Measurements from ENCODE around the gene FRMD4A.
"Not testable (repeated sequence)": the region's sequence is repeated elsewhere in the genome, so short reads cannot be mapped to it uniquely, and the experiment has no call there.

FRMD4A gene

GRCh38 chr10:13883636-13884444 is 446.9 kb downstream of the FRMD4A start:
- DNase-seq (ENCODE audit: low read depth), result no peak

- DNase-seq (ENCODE audit: low read depth), result no peak
These were observed 448.5 kb downstream of the FRMD4A start for GRCh38 chr10:13882119-13882711.

GRCh38 chr10:13880760-13881159 is 450.0 kb downstream of the FRMD4A start:
- DNase-seq (ENCODE audit: low read depth), result no peak

DNA sequence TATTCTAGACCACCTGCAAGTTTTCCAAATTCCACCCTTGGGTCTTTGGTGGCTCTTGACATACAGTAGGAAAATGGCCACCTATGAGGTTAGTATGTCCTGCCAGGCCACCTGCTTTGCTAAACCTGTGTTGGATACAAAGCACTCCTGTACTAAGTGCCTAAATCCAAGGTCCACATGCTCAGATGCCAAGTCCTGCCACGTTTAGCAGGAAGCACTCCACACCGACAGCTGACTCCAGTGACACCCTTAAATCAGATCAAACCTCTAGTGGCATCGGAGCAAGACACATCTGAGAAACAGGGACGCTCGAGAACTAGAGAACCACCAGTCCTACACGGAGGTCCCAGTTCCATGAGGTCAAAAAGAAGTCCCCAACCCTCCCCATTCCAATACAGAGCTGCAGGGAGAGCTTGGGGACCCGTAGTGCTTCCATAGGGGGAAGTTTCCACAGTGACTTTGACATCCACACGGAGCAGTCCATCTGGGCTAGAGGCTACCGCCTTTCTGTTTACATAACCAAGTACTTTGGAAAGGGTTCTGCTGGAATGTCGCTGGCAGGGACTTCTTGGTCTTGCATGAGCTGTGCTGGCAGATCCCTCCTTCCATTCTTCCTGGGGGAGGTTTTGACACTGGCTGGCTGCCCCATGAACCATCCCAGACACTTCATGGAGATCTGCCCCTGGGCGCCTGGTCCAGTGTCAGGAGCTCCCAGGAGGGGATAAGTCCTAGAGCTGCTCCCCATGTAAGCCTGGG is 453.4 kb downstream of the FRMD4A start:
- DNase-seq (ENCODE audit: low read depth), result no peak

- no peak for DNase-seq (ENCODE audit: low read depth)
These were observed 457.5 kb downstream of the FRMD4A start for GRCh38 chr10:13873196-13873595.

DNA sequence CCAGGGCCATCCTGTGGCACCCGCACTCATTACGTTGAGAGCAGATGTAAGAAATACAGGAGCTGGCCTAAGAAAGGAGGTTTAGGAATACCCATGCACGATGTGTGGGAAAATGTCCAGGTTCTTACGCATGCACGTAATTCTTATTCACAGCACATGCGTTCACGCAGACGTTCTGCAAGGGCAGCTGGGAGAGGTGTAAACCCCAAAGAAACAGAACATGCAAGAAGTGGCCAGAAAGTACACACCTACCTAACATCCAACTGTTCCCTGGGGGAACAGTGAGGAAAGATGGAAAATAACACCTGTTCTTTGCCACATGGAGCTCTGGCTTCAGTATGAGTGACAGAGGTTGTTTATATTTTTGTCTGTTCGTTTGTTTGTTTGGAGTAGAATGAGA is 458.3 kb downstream of the FRMD4A start:
- DNase-seq (ENCODE audit: low read depth), result no peak

GRCh38 chr10:13871776-13872175 is 458.9 kb downstream of the FRMD4A start:
- DNase-seq (ENCODE audit: low read depth), result no peak

DNA sequence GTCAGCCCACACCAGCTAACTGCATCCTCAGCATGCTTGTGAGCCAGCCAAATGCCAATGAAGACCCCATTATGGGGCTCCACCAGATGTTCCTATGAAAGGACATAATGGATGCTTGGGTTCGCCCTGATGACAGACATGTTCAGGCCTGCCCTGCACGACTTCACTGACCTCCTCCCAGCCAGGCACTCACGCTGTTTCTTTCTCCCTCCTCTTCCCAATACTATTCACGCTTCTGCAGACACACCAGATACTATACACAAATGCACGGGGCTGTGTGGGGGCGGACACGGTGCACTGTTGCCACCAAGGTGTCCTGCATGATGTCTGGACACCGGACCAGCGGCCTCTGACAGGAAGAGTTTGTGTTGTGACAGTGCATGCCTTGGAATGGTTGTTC is 459.7 kb downstream of the FRMD4A start:
- DNase-seq (ENCODE audit: low read depth), result no peak

DNA sequence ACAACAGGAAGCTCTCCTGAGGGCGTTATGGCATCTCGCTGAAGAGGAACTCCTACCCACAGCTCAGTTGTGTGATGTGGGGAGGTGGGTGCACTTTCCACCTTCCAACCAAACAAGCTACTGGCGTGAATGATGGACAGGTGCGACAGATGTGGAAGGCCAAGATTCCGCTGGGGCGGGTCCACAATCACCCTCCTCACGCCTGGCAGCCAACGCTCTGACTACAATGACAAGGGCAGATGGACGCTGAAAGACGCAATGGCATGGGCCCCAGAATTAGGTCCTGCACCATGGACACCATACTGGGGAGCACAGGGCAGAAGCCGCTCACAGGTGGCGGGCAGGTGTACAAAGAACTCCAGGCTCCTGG is 461.4 kb downstream of the FRMD4A start:
- no peak for DNase-seq (ENCODE audit: low read depth)

DNA sequence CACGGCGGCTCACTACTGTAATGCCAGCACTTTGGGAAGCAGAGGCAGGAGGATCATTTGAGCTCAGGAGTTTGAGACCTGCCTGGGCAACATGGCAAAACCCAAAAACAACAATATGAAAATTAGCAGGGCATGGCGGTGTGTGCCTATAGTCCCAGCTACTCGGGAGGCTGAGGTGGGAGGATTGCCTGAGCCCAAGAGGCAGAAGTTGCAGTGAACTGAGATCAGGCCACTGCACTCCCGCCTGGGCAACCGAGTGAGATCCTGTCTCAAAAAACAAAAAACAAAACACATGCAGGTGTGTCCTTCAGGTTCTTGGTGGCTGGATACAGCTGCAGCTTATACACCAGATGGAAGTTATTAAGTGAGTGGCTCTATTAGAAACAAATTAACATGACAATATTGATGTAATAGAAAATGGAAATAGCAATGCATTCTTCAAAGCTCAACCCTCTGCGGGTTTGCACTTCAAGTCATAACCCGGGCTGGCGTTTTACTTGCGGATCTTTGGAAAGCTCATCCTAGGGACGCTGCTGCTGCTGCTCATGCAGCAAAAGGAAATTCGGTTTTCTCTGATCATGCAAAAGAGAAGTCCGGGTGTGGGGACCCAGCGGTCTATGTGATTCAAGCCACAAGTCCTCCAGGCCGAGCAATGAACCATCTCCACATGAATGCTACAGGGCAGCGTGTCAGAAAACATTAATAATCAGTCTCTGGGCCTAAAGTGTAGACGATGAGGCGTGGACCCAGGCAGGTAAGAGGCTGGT is 462.0 kb downstream of the FRMD4A start:
- no peak for DNase-seq (ENCODE audit: low read depth)

DNA sequence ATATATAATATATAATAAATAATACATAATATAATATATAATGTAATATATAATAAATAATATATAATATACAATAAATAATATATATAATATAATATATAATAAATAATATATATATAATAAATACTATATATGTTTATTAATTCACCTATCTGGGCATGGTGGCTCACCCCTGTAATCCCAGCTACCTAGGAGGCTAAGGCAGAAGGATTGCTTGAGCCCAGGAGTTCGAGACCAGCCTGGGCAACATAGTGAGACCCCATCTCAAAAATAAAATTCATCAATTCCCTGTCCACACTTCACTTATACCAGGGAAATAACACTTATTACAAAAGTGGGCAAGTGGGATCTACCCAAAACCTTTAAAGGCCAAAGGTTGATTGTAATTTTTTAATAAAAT is 462.9 kb downstream of the FRMD4A start:
- no peak for DNase-seq (ENCODE audit: low read depth)

DNA sequence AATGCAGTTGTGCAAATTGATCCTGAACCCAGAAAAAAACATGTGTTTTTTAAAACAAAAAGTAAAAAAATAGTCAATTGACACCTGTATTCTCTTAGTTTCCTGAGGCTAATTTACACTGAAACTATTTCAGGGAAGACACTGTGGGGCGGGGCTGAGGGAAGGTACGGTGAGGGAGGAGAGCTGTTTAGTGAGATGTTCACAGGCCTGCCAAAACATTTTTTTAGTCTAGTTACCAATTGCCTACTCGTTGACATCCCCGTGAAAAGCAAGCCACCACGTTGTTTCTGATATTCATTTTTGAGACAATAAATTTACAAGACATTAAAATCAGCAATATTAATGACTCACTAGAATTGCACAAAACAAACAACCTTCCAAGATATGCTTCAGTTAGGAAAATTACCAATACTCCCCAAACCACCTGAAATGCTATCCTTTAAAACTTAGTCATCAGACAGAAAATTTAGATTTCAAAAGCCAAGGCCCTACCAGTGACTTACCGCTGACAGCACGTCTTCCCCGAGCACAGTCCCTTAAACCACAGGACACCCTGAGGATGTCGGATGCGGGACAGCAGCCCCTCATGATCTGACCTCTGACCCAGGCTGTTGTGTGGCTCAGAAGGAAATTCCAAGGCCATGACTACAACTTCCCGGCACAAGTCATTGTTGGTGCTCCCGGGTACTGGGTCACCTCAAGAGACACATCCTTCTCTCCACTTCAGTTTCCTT is 464.8 kb downstream of the FRMD4A start:
- DNase-seq (ENCODE audit: low read depth), result no peak

- not testable (repeated sequence) for DNase-seq (ENCODE audit: low read depth)
These were observed 465.5 kb downstream of the FRMD4A start for GRCh38 chr10:13865220-13865619.

DNA sequence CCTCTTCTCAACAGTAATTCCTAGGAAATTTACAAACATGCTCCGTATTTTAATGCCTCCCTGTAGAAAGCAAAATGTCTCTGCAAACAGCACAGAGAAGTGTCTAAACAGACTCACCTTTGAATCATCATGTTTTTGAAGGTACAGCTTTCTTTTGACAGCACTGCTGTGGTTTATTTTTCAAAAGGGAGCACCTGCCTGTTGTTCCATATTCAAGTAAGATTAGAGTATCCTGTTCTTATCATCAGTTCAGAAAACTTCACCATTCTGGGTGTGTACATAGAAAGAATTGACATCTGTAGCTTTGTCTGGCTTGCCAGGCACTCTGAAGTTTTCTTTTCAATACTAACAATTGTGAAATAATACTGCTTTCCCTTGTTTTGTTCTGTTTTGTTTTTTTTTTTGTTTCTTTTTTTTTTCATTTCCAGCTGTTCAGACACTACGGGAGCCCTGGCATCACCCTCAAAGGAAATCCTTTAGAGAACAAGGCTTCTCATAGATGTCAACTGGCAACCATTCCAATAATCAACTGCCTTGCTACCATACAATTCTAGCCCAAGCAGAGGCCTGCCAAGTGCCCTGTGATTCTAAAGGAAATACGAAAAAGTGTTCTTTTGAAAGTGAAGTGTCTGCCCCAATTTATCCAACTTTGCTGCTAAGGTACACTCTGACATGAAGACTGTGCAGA is 468.0 kb downstream of the FRMD4A start:
- no peak for DNase-seq (ENCODE audit: low read depth)

- DNase-seq (ENCODE audit: low read depth), result no peak
These were observed 469.8 kb downstream of the FRMD4A start for GRCh38 chr10:13860886-13861285.

- DNase-seq (ENCODE audit: low read depth), result no peak
These were observed 470.6 kb downstream of the FRMD4A start for GRCh38 chr10:13859979-13860654.

DNA sequence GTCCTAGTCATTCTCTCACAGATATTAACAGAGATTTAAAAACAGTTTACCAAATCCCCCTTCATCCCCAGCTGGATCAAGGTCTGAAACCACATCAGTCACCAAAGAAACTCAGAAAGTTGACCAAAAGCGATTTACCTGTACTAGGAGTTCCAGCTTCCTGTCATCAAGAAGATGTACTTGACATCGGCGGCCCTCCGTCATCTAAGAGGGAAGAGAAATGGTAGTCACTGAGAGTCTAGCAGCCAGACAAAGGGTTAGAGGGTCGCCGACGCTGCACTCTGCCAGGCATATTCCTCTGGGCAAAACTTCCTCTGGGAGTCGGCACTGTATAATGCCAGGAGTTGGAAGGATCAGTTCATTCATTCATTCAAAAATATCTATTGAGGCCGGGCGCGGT is 472.0 kb downstream of the FRMD4A start:
- no peak for DNase-seq (ENCODE audit: low read depth)

- no peak for DNase-seq (ENCODE audit: low read depth)
These were observed 473.3 kb downstream of the FRMD4A start for GRCh38 chr10:13857451-13857850.

DNA sequence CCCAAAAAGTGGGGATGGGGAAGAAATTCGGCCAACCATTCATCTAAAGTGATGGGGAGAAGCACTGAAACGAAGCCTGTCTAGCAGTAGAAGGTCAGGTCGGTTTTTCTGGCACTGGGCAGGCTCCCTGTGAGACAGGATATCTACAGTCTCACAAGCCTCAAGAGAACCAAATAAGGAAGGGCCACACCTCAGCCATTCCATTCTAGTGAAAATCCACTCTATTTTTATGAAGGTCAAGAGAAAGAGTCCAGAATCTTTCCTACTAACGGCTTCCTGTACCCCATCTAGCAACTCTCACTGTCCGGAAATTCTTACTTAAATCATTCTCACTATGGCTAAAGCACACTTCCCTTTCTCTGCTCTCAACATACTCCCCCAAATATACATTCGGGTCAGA is 476.9 kb downstream of the FRMD4A start:
- no peak for DNase-seq (ENCODE audit: low read depth)

DNA sequence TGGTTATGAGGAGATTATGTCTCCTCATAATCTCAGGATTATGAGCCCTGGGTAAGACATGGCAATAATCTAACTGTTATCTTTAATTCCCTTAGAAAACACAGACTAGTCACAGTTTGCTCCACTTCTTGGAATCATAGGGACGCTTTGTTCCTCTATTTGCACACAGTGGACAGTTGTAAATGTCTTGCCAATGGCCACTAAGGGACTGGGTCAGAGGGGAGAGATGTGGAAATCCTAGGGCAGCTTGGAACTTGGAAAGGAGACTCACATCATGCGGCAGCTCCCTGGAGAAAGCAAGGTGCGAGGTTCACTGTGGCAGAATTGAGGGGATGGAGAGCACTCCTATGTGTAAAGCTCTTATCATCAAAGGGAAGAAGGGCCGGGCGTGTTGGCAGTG is 477.9 kb downstream of the FRMD4A start:
- DNase-seq (ENCODE audit: low read depth), result no peak

DNA sequence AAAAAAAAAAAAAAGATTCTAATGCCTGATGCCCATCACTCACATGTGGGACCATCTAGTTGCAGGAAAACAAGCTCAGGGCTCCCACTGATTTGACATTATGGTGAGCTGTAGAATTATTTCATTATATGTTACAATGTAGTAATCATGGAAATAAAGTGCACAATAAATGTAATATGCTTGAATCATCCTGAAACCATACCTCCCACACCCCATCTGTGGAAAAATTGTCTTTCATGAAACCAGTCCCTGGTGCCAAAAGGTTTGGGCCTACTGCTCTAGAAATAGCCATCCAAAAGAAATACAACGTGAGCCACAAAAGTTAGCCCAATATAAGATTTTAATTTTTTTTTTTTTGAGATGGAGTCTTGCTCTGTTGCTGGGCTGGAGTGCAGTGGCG is 478.8 kb downstream of the FRMD4A start:
- DNase-seq (ENCODE audit: low read depth), result no peak

Data from CMK (cell line).